HFFc6 (cell line): ENCODE results near the gene CHST14. TPM values are rescaled to one million over a fixed set of nuclear protein-coding genes. Genes with fewer than 3 reads are reported as not detected.
A peak's percentile ranks its signal among the peaks of the same experiment; 100 is the strongest.

ENCODE experiments used
- DNase-seq: peaks from one replicate; pipeline ENCODE4 v3.0.0-alpha.2; 2018
- H3K27ac Mint-ChIP-seq: 2 replicates; pipeline ENCODE4 v1.8.0; 2020; ENCODE audit warnings: mild to moderate bottlenecking, mixed read lengths
- H3K27me3 Mint-ChIP-seq: 2 replicates; pipeline ENCODE4 v1.8.0; 2021; ENCODE audit warnings: mild to moderate bottlenecking, moderate library complexity, mixed read lengths; ENCODE audit not compliant: insufficient read depth
- H3K36me3 Mint-ChIP-seq: 2 replicates; pipeline ENCODE4 v1.8.0; 2021; ENCODE audit warnings: low read depth, mixed read lengths
- H3K4me1 Mint-ChIP-seq: 2 replicates; pipeline ENCODE4 v1.8.0; 2020; ENCODE audit warnings: low read depth, mixed read lengths
- H3K4me3 Mint-ChIP-seq: 2 replicates; pipeline ENCODE4 v1.8.0; 2020; ENCODE audit warnings: mild to moderate bottlenecking, moderate library complexity, mixed read lengths
- H3K9me3 Mint-ChIP-seq: 2 replicates; pipeline ENCODE4 v1.8.0; 2020; ENCODE audit warnings: mild to moderate bottlenecking, mixed read lengths
- total RNA-seq, 6 experiments: library from RNA; stranded (reverse); fragmentation: NEBNext Ultra II Directional; extraction: Animal tissue kit (Norgen Biotek cat#: 25700); gene quantifications; 2 replicates in 1 of 6; 3 replicates in 5 of 6; pipeline ENCODE4 v1.2.3, GENCODE V29; 2021
- TF ChIP-seq, protein P1 (sequence below): fragments of 200-600 bp; sonication (generic); IDR thresholded peaks from 2 replicates; pipeline ENCODE4 v1.5.0; 2021; ENCODE audit warnings: antibody characterized with exemption, mild to moderate bottlenecking

Gene CHST14
- total RNA-seq, 6 experiments from 2014 or later: 26.3 to 32.5 (median 28.4) TPM

DNA sequence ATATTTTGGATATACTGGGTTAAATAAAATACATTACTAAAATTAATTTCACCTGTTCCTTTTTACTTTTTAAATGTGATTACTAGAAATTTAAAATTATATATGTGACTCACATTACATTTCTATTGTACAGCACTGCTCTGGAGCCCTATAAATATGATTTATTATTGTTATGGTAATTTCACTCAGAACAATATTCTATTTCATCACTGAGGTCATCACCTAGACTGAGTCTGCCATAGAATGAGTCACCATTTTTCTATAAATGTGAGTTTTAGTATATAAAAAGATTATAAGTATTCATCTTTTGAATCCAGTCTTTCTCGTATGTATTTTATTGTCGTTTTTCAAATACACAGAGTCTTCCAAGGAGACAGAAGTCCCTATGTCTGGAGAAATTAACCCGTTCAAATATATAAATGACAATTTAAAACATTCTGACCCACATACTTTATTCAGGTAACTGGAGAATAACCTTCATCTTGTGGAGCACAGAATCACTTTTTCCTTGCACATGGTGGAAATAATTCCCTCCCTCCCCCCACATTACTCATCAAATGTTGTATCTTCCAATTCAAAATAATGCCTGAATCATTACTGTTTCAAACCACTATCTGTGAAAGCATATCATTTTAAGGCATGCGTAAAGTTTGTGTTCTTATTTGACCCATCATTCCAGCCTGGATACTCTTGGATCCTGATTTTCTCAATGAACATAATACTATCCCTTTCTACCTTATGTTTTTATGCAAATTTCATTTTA lies 30.0 kb downstream of the CHST14 start:
- peak; percentile 33 for DNase-seq
- H3K36me3 Mint-ChIP-seq: no peaks in the 10 kb centered on the region
- H3K4me1 Mint-ChIP-seq: peaks cover 23% of the 10 kb centered on the region
- no peak overlapping the region for H3K27ac Mint-ChIP-seq
- no peak overlapping the region for H3K4me3 Mint-ChIP-seq
- H3K9me3 Mint-ChIP-seq: no peaks in the 10 kb centered on the region
- TF ChIP-seq, protein P1, sequence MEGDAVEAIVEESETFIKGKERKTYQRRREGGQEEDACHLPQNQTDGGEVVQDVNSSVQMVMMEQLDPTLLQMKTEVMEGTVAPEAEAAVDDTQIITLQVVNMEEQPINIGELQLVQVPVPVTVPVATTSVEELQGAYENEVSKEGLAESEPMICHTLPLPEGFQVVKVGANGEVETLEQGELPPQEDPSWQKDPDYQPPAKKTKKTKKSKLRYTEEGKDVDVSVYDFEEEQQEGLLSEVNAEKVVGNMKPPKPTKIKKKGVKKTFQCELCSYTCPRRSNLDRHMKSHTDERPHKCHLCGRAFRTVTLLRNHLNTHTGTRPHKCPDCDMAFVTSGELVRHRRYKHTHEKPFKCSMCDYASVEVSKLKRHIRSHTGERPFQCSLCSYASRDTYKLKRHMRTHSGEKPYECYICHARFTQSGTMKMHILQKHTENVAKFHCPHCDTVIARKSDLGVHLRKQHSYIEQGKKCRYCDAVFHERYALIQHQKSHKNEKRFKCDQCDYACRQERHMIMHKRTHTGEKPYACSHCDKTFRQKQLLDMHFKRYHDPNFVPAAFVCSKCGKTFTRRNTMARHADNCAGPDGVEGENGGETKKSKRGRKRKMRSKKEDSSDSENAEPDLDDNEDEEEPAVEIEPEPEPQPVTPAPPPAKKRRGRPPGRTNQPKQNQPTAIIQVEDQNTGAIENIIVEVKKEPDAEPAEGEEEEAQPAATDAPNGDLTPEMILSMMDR: no peak
- peaks cover 10% of the 10 kb centered on the region for H3K27me3 Mint-ChIP-seq

DNA sequence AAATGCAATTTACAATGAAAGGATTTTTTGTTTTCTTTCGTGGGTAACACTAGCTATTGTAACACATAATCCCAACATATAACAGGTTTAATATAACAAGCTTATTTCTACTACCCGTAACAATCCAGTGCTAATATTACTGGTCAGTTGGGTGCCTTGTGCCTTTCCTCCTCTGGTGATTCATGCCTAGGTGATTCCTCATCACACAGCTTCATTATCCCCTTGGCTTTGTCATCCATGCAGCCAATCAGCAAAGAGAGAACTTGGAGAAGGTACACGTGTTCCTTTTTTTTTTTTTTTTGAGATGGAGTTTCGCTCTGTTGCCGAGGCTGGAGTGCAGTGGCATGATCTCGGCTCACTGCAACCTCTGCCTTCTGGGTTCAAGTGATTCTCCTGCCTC lies 30.7 kb downstream of the CHST14 start:
- peaks cover 24% of the 10 kb centered on the region for H3K4me1 Mint-ChIP-seq
- H3K27ac Mint-ChIP-seq: no peak overlapping the region
- no peaks in the 10 kb centered on the region for H3K36me3 Mint-ChIP-seq
- TF ChIP-seq, protein P1: no peak
- H3K9me3 Mint-ChIP-seq: no peaks in the 10 kb centered on the region
- H3K4me3 Mint-ChIP-seq: no peak overlapping the region
- DNase-seq: no peak
- H3K27me3 Mint-ChIP-seq: peaks cover 15% of the 10 kb centered on the region

DNA sequence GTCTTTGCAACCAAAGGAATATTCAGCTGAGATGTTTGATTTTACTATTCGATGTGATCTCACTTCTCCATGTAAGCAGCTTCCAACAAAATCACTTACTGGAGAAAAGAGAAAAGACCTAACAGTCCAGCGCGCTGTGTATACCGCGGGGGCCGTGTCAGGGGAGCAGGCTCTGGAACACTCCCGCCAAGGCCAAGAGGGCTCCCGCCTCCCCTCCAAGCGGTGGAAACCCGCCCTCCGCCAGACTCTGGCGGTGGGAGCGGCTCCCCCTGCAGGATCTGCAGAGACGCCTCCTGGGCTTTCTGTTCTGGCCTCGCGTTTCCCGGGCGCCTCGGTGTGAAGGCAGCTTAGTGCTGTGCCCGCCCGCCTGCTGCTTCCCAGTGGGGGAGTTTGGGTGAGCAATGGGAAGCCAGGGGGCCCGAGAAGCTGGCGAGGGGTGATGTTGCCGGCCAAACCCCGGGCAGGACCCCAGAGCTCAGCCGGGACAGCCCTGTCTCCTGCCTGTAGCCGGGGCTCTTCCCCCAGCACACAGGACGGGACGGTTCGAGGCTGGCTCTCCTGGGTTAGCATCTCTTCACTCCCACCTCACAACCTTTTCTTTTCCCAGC lies 36.3 kb downstream of the CHST14 start:
- Mint-ChIP-seq H3K27me3 (peaks cover 21% of the 10 kb centered on the region), H3K4me1 (peaks cover 27% of the 10 kb centered on the region), H3K36me3 (no peaks in the 10 kb centered on the region), H3K27ac (no peak overlapping the region), H3K4me3 (peak overlapping the region; percentile 78), H3K9me3 (no peaks in the 10 kb centered on the region)
- DNase-seq: peak; percentile 55
- TF ChIP-seq, protein P1: peak; percentile 80

DNA sequence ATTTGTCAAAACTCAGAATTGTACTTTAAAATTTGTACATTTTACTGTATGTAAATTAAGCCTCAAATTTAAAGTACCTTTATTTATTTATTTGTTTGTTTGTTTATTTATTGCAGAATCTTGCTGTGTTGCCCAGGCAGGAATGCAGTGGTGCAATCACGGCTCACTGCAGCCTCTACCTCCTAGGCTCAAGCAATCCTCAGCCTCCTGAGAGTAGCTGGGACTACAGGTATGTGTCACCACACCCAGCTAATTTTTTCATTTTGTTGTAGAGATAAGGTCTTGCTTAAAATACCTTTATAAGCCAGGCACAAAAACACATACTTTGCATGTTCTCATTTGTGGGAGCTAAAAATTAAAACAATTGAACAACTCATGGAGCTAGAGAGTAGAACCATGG lies 37.4 kb downstream of the CHST14 start:
- Mint-ChIP-seq H3K27me3 (peaks cover 22% of the 10 kb centered on the region), H3K9me3 (no peaks in the 10 kb centered on the region), H3K27ac (no peak overlapping the region), H3K4me1 (peaks cover 32% of the 10 kb centered on the region), H3K36me3 (no peaks in the 10 kb centered on the region), H3K4me3 (no peak overlapping the region)
- DNase-seq: no peak
- TF ChIP-seq, protein P1: no peak

DNA sequence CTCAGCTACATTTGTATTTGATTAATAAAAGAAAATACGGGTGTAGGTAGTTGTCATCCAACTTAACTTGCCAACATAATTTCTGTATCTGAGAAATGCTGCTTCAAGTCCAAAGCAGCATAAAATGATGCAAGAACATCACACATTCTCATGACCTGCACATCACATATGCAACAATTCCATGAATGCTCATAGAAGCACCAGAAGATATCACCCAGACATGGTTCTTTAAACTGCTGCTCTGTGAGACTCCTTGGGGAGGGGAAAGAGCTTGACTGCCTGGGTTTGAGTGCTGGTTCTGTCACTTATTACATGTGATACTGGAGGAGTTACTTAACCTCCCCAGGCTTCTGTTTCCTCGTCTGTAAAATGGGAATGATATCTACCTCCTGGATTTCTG lies 39.4 kb downstream of the CHST14 start:
- DNase-seq: no peak
- TF ChIP-seq, protein P1: no peak
- H3K36me3 Mint-ChIP-seq: no peaks in the 10 kb centered on the region
- peaks cover 32% of the 10 kb centered on the region for H3K4me1 Mint-ChIP-seq
- H3K4me3 Mint-ChIP-seq: no peak overlapping the region; the same call in 1 of the 2 replicates
- H3K27me3 Mint-ChIP-seq: peaks cover 33% of the 10 kb centered on the region
- H3K27ac Mint-ChIP-seq: no peak overlapping the region
- H3K9me3 Mint-ChIP-seq: no peaks in the 10 kb centered on the region
